MCF 10A (cell line): ENCODE measurements around the gene EXOSC10. TPM values are rescaled to one million over a fixed set of nuclear protein-coding genes. Genes with fewer than 3 reads are reported as not detected.

Source experiments
- BruUV-seq: library from RNA; stranded (reverse); fragments of 400-500 nt; replicated peaks from 2 replicates; lab custom pipeline; 2021; lab: Mats Ljungman, UMichigan
- CTCF ChIA-PET: fragments of 300-600 bp; sonication (Branson Sonifier 250); formaldehyde crosslinking; extraction: SDS; loops from one replicate; lab custom pipeline; 2021; ENCODE audit warnings: antibody characterized with exemption, inconsistent platforms; lab: Yijun Ruan, JAX
- POLR2A ChIA-PET: fragments of 300-600, 350-650 bp; sonication (Branson Sonifier 250); formaldehyde crosslinking; extraction: SDS; loops from one replicate; lab custom pipeline; 2020; ENCODE audit warnings: antibody characterized with exemption, inconsistent platforms; lab: Yijun Ruan, JAX
- DNase-seq: peaks from one replicate; pipeline ENCODE4 v3.0.0-alpha.2; 2018; ENCODE audit not compliant: unreplicated experiment
- H3K27ac Mint-ChIP-seq: one replicate; pipeline ENCODE4 v1.8.0; 2022; ENCODE audit warnings: mild to moderate bottlenecking, low read depth, mixed read lengths; ENCODE audit not compliant: unreplicated experiment
- H3K27me3 Mint-ChIP-seq: one replicate; pipeline ENCODE4 v1.8.0; 2022; ENCODE audit warnings: mixed read lengths; ENCODE audit not compliant: insufficient read depth, unreplicated experiment
- H3K36me3 Mint-ChIP-seq: one replicate; pipeline ENCODE4 v1.8.0; 2022; ENCODE audit warnings: mild to moderate bottlenecking, moderate library complexity, mixed read lengths; ENCODE audit not compliant: insufficient read depth, unreplicated experiment
- H3K4me1 Mint-ChIP-seq: one replicate; pipeline ENCODE4 v1.8.0; 2022; ENCODE audit warnings: mixed read lengths; ENCODE audit not compliant: insufficient read depth, unreplicated experiment
- H3K4me3 Mint-ChIP-seq: one replicate; pipeline ENCODE4 v1.8.0; 2022; ENCODE audit warnings: mild to moderate bottlenecking, moderate library complexity, mixed read lengths; ENCODE audit not compliant: unreplicated experiment
- H3K9me3 Mint-ChIP-seq: one replicate; pipeline ENCODE4 v1.8.0; 2022; ENCODE audit warnings: mixed read lengths; ENCODE audit not compliant: unreplicated experiment
- CTCF ChIP-seq: fragments of 200-600 bp; IDR thresholded peaks from one replicate; pipeline ENCODE4 v1.8.0; 2022; ENCODE audit warnings: antibody characterized with exemption, mild to moderate bottlenecking; ENCODE audit not compliant: unreplicated experiment
- intact Hi-C: fragments of 100-400 bp; cut with micrococcal nuclease; formaldehyde crosslinking; loops from 2 replicates; pipeline ENCODE4 v1.14.1; 2022
- total RNA-seq: library from RNA; stranded (reverse); gene quantifications from 2 replicates; pipeline ENCODE4 v1.2.3, GENCODE V29; 2022

Gene EXOSC10
- total RNA-seq, 1 experiment from 2014 or later, result 65.1 TPM

GRCh38 chr1:11044849-11045427, 54.7 kb downstream of the EXOSC10 start:
- no peak overlapping the region for H3K4me3 Mint-ChIP-seq
- TF ChIP-seq CTCF, result no peak
- intact Hi-C loops, result no loop called here
- peaks cover 13% of the 10 kb centered on the region for H3K36me3 Mint-ChIP-seq
- H3K4me1 Mint-ChIP-seq, result no peaks in the 10 kb centered on the region
- no peaks in the 10 kb centered on the region for H3K27me3 Mint-ChIP-seq
- no peak overlapping the region for H3K27ac Mint-ChIP-seq
- no peaks in the 10 kb centered on the region for H3K9me3 Mint-ChIP-seq
- no TSS peak for BruUV-seq
- DNase-seq, result no peak
- POLR2A ChIA-PET, result no interaction called here
- CTCF ChIA-PET, result interaction anchor here (9.9 kb wide), 1 partner anchor 7 kb away, joined by 64 read pairs; no protein-coding TSS in a partner anchor

GRCh38 chr1:11044086-11044848, 55.4 kb downstream of the EXOSC10 start:
- Mint-ChIP-seq H3K27ac (no peak overlapping the region), H3K4me1 (no peaks in the 10 kb centered on the region), H3K9me3 (no peaks in the 10 kb centered on the region), H3K4me3 (no peak overlapping the region), H3K27me3 (no peaks in the 10 kb centered on the region), H3K36me3 (peaks cover 13% of the 10 kb centered on the region)
- TF ChIP-seq CTCF, result no peak
- ChIA-PET POLR2A (no interaction called here), CTCF (no interaction called here)
- DNase-seq, result no peak
- intact Hi-C loops, result no loop called here
- BruUV-seq, result no TSS peak

- no peaks in the 10 kb centered on the region for H3K4me1 Mint-ChIP-seq
- intact Hi-C loops, result no loop called here
- no peak overlapping the region for H3K27ac Mint-ChIP-seq
- no peaks in the 10 kb centered on the region for H3K27me3 Mint-ChIP-seq
- peaks cover 7% of the 10 kb centered on the region for H3K36me3 Mint-ChIP-seq
- no peak for TF ChIP-seq CTCF
- H3K4me3 Mint-ChIP-seq, result no peak overlapping the region
- BruUV-seq, result no TSS peak
- DNase-seq, result no peak
- ChIA-PET CTCF (interaction anchor here (0.5 to 1.1 kb wide), 2 partner anchors 15 to 865 kb away, joined by 3 to 4 read pairs; no protein-coding TSS in a partner anchor), POLR2A (interaction anchor here (0.7 kb wide), 1 partner anchor 15 kb away, joined by 3 read pairs; no protein-coding TSS in a partner anchor)
- no peaks in the 10 kb centered on the region for H3K9me3 Mint-ChIP-seq
Observed at GRCh38 chr1:11042995-11043874, 56.4 kb downstream of the EXOSC10 start.
